H9 (cell line): Measurements from ENCODE around the gene LAMB4. TPM values are rescaled to one million over a fixed set of nuclear protein-coding genes. Genes with fewer than 3 reads are reported as not detected.

Experiments used
- DNase-seq: peaks from one replicate; pipeline ENCODE4 v3.0.0-alpha.2; 2017
- H2AFZ ChIP-seq: one replicate; pipeline ENCODE4 v1.6.1; 2013; ENCODE audit warnings: mild to moderate bottlenecking, low read length, control low read depth, moderate library complexity
- H2AK5ac ChIP-seq: 2 replicates; pipeline ENCODE4 v1.6.1; 2013; ENCODE audit warnings: low read length, control low read depth, mixed read lengths; ENCODE audit not compliant: insufficient read length
- H2BK120ac ChIP-seq: one replicate; pipeline ENCODE4 v1.6.1; 2013; ENCODE audit warnings: low read depth, mild to moderate bottlenecking, low read length, control low read depth, inconsistent platforms; ENCODE audit not compliant: poor library complexity, severe bottlenecking
- H2BK12ac ChIP-seq: 2 replicates; pipeline ENCODE4 v1.6.1; 2013; ENCODE audit warnings: low read length, control low read depth, mixed read lengths, low read depth; ENCODE audit not compliant: insufficient read length
- H2BK15ac ChIP-seq: 2 replicates; pipeline ENCODE4 v1.6.1; 2013; ENCODE audit warnings: low read depth, low read length, control low read depth
- H2BK20ac ChIP-seq: one replicate; pipeline ENCODE4 v1.6.1; 2013; ENCODE audit warnings: low read depth, mild to moderate bottlenecking, low read length, control low read depth, inconsistent platforms; ENCODE audit not compliant: poor library complexity, severe bottlenecking
- H2BK5ac ChIP-seq: 2 replicates; pipeline ENCODE4 v1.6.1; 2013; ENCODE audit warnings: low read length, control low read depth, mixed read lengths; ENCODE audit not compliant: insufficient read length
- H3K14ac ChIP-seq: 2 replicates; pipeline ENCODE4 v1.6.1; 2013; ENCODE audit warnings: low read length, control low read depth; ENCODE audit not compliant: insufficient read depth
- H3K18ac ChIP-seq: 2 replicates; pipeline ENCODE4 v1.6.1; 2013; ENCODE audit warnings: low read depth, mild to moderate bottlenecking, mixed read lengths, low read length, control low read depth; ENCODE audit not compliant: insufficient read length
- H3K23ac ChIP-seq: 2 replicates; pipeline ENCODE4 v1.6.1; 2013; ENCODE audit warnings: low read length, control low read depth, mixed read lengths, low read depth; ENCODE audit not compliant: insufficient read length
- H3K23me2 ChIP-seq: 2 replicates; pipeline ENCODE4 v1.6.1; 2013; ENCODE audit warnings: low read depth, mild to moderate bottlenecking, mixed read lengths, low read length, control low read depth; ENCODE audit not compliant: insufficient read length, poor library complexity, severe bottlenecking
- H3K27ac ChIP-seq: 2 replicates; pipeline ENCODE4 v1.5.1; 2013; ENCODE audit warnings: low read length, control low read depth, mixed read lengths, low read depth; ENCODE audit not compliant: insufficient read length
- H3K27me3 ChIP-seq: 2 replicates; pipeline ENCODE4 v1.6.1; 2013; ENCODE audit warnings: low read length, control low read depth, inconsistent platforms; ENCODE audit not compliant: insufficient read depth
- H3K4ac ChIP-seq: 2 replicates; pipeline ENCODE4 v1.6.1; 2013; ENCODE audit warnings: low read depth, mild to moderate bottlenecking, control low read depth, inconsistent platforms, low read length, moderate library complexity
- H3K4me1 ChIP-seq: 2 replicates; pipeline ENCODE4 v1.6.1; 2013; ENCODE audit warnings: low read length, control low read depth, inconsistent platforms; ENCODE audit not compliant: insufficient read depth
- H3K4me2 ChIP-seq: 2 replicates; pipeline ENCODE4 v1.6.1; 2013; ENCODE audit warnings: low read length, control low read depth, mixed read lengths; ENCODE audit not compliant: insufficient read length, insufficient read depth
- H3K56ac ChIP-seq: 2 replicates; pipeline ENCODE4 v1.6.1; 2013; ENCODE audit warnings: low read depth, mild to moderate bottlenecking, mixed read lengths, low read length, control low read depth; ENCODE audit not compliant: insufficient read length
- H3K79me1 ChIP-seq: 2 replicates; pipeline ENCODE4 v1.6.1; 2013; ENCODE audit warnings: low read depth, mild to moderate bottlenecking, moderate library complexity, low read length, control low read depth, inconsistent platforms; ENCODE audit not compliant: insufficient read depth, poor library complexity, severe bottlenecking
- H3K79me2 ChIP-seq: 2 replicates; pipeline ENCODE4 v1.6.1; 2013; ENCODE audit warnings: low read length, control low read depth, inconsistent platforms; ENCODE audit not compliant: insufficient read depth
- H3K9ac ChIP-seq: 2 replicates; pipeline ENCODE4 v1.6.1; 2013; ENCODE audit warnings: low read length, control low read depth, mixed read lengths; ENCODE audit not compliant: insufficient read length; ENCODE audit errors: extremely low read depth
- H3K9me3 ChIP-seq: one replicate; pipeline ENCODE4 v1.6.1; 2013; ENCODE audit warnings: low read depth, low read length, inconsistent platforms; ENCODE audit not compliant: control insufficient read depth
- H3T11ph ChIP-seq: one replicate; pipeline ENCODE4 v1.6.1; 2013; ENCODE audit warnings: mild to moderate bottlenecking, low read length, control low read depth, inconsistent platforms
- H4K20me1 ChIP-seq: one replicate; pipeline ENCODE4 v1.6.1; 2013; ENCODE audit not compliant: control insufficient read depth, insufficient read length, insufficient read depth
- H4K5ac ChIP-seq: 2 replicates; pipeline ENCODE4 v1.6.1; 2013; ENCODE audit warnings: low read depth, mild to moderate bottlenecking, mixed read lengths, low read length, control low read depth; ENCODE audit not compliant: insufficient read length
- H4K8ac ChIP-seq: replicated peaks from 2 replicates; pipeline ENCODE4 v1.6.1; 2013; ENCODE audit warnings: low read length, control low read depth, mixed read lengths, low read depth; ENCODE audit not compliant: insufficient read length
- H4K91ac ChIP-seq: 2 replicates; pipeline ENCODE4 v1.6.1; 2013; ENCODE audit warnings: low read depth, mild to moderate bottlenecking, moderate library complexity, mixed read lengths, low read length, control low read depth; ENCODE audit not compliant: insufficient read length
- H3K27ac Mint-ChIP-seq, 3 experiments: 2 replicates in 2 of 3; 3 replicates in 1 of 3; pipeline ENCODE4 v1.8.0; 2020 to 2021; ENCODE audit warnings: mixed read lengths in 3 of 3, mild to moderate bottlenecking in 1 of 3, moderate library complexity in 1 of 3
- H3K27me3 Mint-ChIP-seq: 2 replicates; pipeline ENCODE4 v1.8.0; 2021; ENCODE audit warnings: low read depth, mild to moderate bottlenecking, moderate library complexity, mixed read lengths
- H3K36me3 Mint-ChIP-seq, 3 experiments: 2 replicates in 2 of 3; 3 replicates in 1 of 3; pipeline ENCODE4 v1.8.0; 2020 to 2021; ENCODE audit warnings: low read depth in 3 of 3, mixed read lengths in 3 of 3; ENCODE audit not compliant: insufficient read depth in 1 of 3
- H3K4me1 Mint-ChIP-seq, 2 experiments: 2 replicates each; pipeline ENCODE4 v1.8.0; 2020; ENCODE audit warnings: mixed read lengths in 2 of 2
- H3K4me3 Mint-ChIP-seq, 2 experiments: 2 replicates in 1 of 2; 3 replicates in 1 of 2; pipeline ENCODE4 v1.8.0; 2020 to 2021; ENCODE audit warnings: mild to moderate bottlenecking in 2 of 2, mixed read lengths in 2 of 2, moderate library complexity in 1 of 2
- H3K9me3 Mint-ChIP-seq, 2 experiments: 2 replicates in 1 of 2; 3 replicates in 1 of 2; pipeline ENCODE4 v1.8.0; 2020; ENCODE audit warnings: mild to moderate bottlenecking in 2 of 2, mixed read lengths in 2 of 2, moderate library complexity in 1 of 2
- CTCF ChIP-seq: fragments of 200-600 bp; sonication (generic); conservative IDR thresholded peaks from 3 replicates; pipeline ENCODE4 v1.8.0; 2021; ENCODE audit warnings: antibody characterized with exemption, mild to moderate bottlenecking
- WGBS: extraction: QIAGEN DNeasy Blood & Tissue Kit; methylation state at CpG from one replicate; pipeline ENCODE4 v1.1.7; 2013; ENCODE audit warnings: missing lambda C conversion rate, low lambda C conversion rate, mixed read lengths; ENCODE audit not compliant: insufficient read length; ENCODE audit errors: extremely low coverage; 5-methylcytosine and 5-hydroxymethylcytosine counted together
- total RNA-seq: library from RNA; stranded (reverse); gene quantifications from 2 replicates; pipeline ENCODE4 v1.2.1, GENCODE V29; 2021

LAMB4 gene
- total RNA-seq, 1 experiment from 2014 or later: not detected

GRCh38 chr7:108164946-108165345 lies 34.8 kb upstream of the LAMB4 start:
- Mint-ChIP-seq H3K27ac (no peak overlapping the region), H3K36me3 (no peaks in the 10 kb centered on the region; a peak in 1 of 7 replicates), H3K4me1 (peaks cover 7 to 8% of the 10 kb centered on the region in 2 experiments), H3K4me3 (no peak overlapping the region), H3K9me3 (no peaks in the 10 kb centered on the region), H3K27me3 (no peaks in the 10 kb centered on the region)
- H3K18ac ChIP-seq: no peak overlapping the region
- no peak overlapping the region for H2AFZ ChIP-seq
- no CpG with 5 or more reads among the region's 6 CpGs for WGBS
- H3K79me2 ChIP-seq: no peaks in the 10 kb centered on the region
- H3K56ac ChIP-seq: no peak overlapping the region
- H3K14ac ChIP-seq: no peak overlapping the region
- no peak for DNase-seq
- no peak overlapping the region for H3K23ac ChIP-seq
- H2AK5ac ChIP-seq: no peak overlapping the region
- H3K79me1 ChIP-seq: no peaks in the 10 kb centered on the region
- no peak overlapping the region for H3K9ac ChIP-seq
- no peak overlapping the region for H4K91ac ChIP-seq
- H2BK15ac ChIP-seq: no peak overlapping the region
- no peak overlapping the region for H2BK120ac ChIP-seq
- H4K20me1 ChIP-seq: no peaks in the 10 kb centered on the region
- H3K4me2 ChIP-seq: no peak overlapping the region
- H3K9me3 ChIP-seq: no peaks in the 10 kb centered on the region
- H3T11ph ChIP-seq: no peak overlapping the region
- H4K5ac ChIP-seq: no peak overlapping the region
- H4K8ac ChIP-seq: no peak overlapping the region
- no peaks in the 10 kb centered on the region for H3K4me1 ChIP-seq
- no peak overlapping the region for H2BK12ac ChIP-seq
- H3K27ac ChIP-seq: no peak overlapping the region
- peak; percentile 23; the same call in 2 of the 3 replicates for TF ChIP-seq CTCF
- no peak overlapping the region for H3K4ac ChIP-seq
- no peak overlapping the region for H2BK5ac ChIP-seq
- H3K27me3 ChIP-seq: no peaks in the 10 kb centered on the region
- no peaks in the 10 kb centered on the region for H3K23me2 ChIP-seq
- no peak overlapping the region for H2BK20ac ChIP-seq
